Endodermal cell (in vitro differentiated cells): ENCODE measurements around the gene HPD. TPM values are rescaled to one million over a fixed set of nuclear protein-coding genes. Genes with fewer than 3 reads are reported as not detected.

Experiments used
- DNase-seq: peaks from one replicate; pipeline ENCODE4 v3.0.0-alpha.2; 2017
- H3K27ac ChIP-seq: 2 replicates; pipeline ENCODE4 v1.5.1; 2013; ENCODE audit warnings: mild to moderate bottlenecking, low read depth, low read length, moderate library complexity
- H3K27me3 ChIP-seq: 2 replicates; pipeline ENCODE4 v1.6.1; 2013; ENCODE audit warnings: mild to moderate bottlenecking, low read length, moderate library complexity; ENCODE audit not compliant: insufficient read depth, control insufficient read depth, poor library complexity, severe bottlenecking
- H3K36me3 ChIP-seq: 2 replicates; pipeline ENCODE4 v1.7.0; 2013; ENCODE audit warnings: mild to moderate bottlenecking, low read length, moderate library complexity; ENCODE audit not compliant: control insufficient read depth, insufficient read depth
- H3K4me1 ChIP-seq: one replicate; pipeline ENCODE4 v1.7.0; 2013; ENCODE audit warnings: low read length; ENCODE audit not compliant: control insufficient read depth, insufficient read depth
- H3K4me3 ChIP-seq: 2 replicates; pipeline ENCODE4 v1.5.1; 2013; ENCODE audit warnings: mild to moderate bottlenecking, low read length, moderate library complexity
- H3K9ac ChIP-seq: 2 replicates; pipeline ENCODE4 v1.6.1; 2013; ENCODE audit warnings: mild to moderate bottlenecking, low read length, moderate library complexity; ENCODE audit not compliant: poor library complexity, severe bottlenecking; ENCODE audit errors: extremely low read depth
- H3K9me3 ChIP-seq: 2 replicates; pipeline ENCODE4 v1.6.1; 2013; ENCODE audit warnings: mild to moderate bottlenecking, low read length, moderate library complexity; ENCODE audit not compliant: control insufficient read depth
- H3K27ac Mint-ChIP-seq: 2 replicates; pipeline ENCODE4 v1.8.0; 2020; ENCODE audit warnings: mixed read lengths
- H3K27me3 Mint-ChIP-seq: 2 replicates; pipeline ENCODE4 v1.8.0; 2021; ENCODE audit warnings: mild to moderate bottlenecking, mixed read lengths; ENCODE audit not compliant: insufficient read depth
- H3K36me3 Mint-ChIP-seq: 2 replicates; pipeline ENCODE4 v1.8.0; 2020; ENCODE audit warnings: low read depth, mixed read lengths
- H3K4me1 Mint-ChIP-seq: 2 replicates; pipeline ENCODE4 v1.8.0; 2020; ENCODE audit warnings: mixed read lengths
- H3K4me3 Mint-ChIP-seq: 2 replicates; pipeline ENCODE4 v1.8.0; 2020; ENCODE audit warnings: mild to moderate bottlenecking, moderate library complexity, mixed read lengths
- H3K9me3 Mint-ChIP-seq: 2 replicates; pipeline ENCODE4 v1.8.0; 2020; ENCODE audit warnings: mild to moderate bottlenecking, mixed read lengths
- WGBS, 2 experiments: methylation state at CpG; one replicate each; pipeline versions ENCODE4 v1.1.5 to v1.1.7; 2013; ENCODE audit warnings: missing lambda C conversion rate in 2 of 2, mixed read lengths in 1 of 2; ENCODE audit not compliant: insufficient coverage in 1 of 2, insufficient read length in 1 of 2; 5-methylcytosine and 5-hydroxymethylcytosine counted together
- total RNA-seq, 2 donors: library from RNA; stranded (reverse); fragmentation: NEBNext Ultra II Directional in 1 of 2; extraction: Animal tissue kit (Norgen Biotek cat#: 25700) in 1 of 2; gene quantifications; 2 replicates in 1 of 2; 3 replicates in 1 of 2; pipeline ENCODE4 v1.2.1, GENCODE V29; 2021
- TF ChIP-seq, protein P1 (sequence below): fragments of 200-600 bp; sonication (generic); conservative IDR thresholded peaks from 2 replicates; pipeline ENCODE4 v1.5.0; 2021; ENCODE audit warnings: antibody characterized with exemption, mild to moderate bottlenecking

The HPD gene
- total RNA-seq, 2 donors from 2014 or later = 0.55 to 0.71 TPM

DNA sequence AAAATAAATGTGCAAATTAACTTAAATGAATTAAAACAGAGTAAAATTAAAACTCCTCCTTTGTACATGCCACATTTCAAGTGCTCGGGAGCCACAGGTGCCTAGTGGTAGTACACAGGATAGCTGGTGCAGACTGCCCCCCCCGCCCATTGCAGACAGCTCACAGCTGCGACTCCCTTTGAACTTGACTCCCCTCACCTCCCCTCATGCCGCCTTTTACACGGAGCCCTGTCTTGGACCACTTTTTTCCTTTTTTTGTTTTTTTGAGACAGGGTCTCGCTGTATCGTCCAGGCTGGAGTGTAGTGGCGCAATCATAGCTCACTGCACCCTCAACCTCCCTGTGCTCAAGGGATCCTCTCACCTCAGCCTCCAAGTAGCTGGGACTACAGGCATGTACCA, 43.4 kb downstream of the HPD start:
- H3K4me1 ChIP-seq = peaks cover 4% of the 10 kb centered on the region
- no peaks in the 10 kb centered on the region for H3K9me3 ChIP-seq
- H3K36me3 ChIP-seq = peaks cover 72% of the 10 kb centered on the region
- whole genome bisulfite sequencing, 2 experiments = 93 to 95% methylated on average over 7 to 8 of the region's 8 CpGs
- Mint-ChIP-seq H3K4me3 (no peak overlapping the region), H3K9me3 (no peaks in the 10 kb centered on the region), H3K36me3 (peaks cover 59% of the 10 kb centered on the region), H3K27me3 (no peaks in the 10 kb centered on the region), H3K4me1 (peaks cover 16% of the 10 kb centered on the region), H3K27ac (no peak overlapping the region)
- no peak overlapping the region for H3K4me3 ChIP-seq
- TF ChIP-seq, protein P1, sequence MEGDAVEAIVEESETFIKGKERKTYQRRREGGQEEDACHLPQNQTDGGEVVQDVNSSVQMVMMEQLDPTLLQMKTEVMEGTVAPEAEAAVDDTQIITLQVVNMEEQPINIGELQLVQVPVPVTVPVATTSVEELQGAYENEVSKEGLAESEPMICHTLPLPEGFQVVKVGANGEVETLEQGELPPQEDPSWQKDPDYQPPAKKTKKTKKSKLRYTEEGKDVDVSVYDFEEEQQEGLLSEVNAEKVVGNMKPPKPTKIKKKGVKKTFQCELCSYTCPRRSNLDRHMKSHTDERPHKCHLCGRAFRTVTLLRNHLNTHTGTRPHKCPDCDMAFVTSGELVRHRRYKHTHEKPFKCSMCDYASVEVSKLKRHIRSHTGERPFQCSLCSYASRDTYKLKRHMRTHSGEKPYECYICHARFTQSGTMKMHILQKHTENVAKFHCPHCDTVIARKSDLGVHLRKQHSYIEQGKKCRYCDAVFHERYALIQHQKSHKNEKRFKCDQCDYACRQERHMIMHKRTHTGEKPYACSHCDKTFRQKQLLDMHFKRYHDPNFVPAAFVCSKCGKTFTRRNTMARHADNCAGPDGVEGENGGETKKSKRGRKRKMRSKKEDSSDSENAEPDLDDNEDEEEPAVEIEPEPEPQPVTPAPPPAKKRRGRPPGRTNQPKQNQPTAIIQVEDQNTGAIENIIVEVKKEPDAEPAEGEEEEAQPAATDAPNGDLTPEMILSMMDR = no peak
- no peak overlapping the region for H3K9ac ChIP-seq
- no peak for DNase-seq
- H3K27me3 ChIP-seq = no peaks in the 10 kb centered on the region
- H3K27ac ChIP-seq = no peak overlapping the region

DNA sequence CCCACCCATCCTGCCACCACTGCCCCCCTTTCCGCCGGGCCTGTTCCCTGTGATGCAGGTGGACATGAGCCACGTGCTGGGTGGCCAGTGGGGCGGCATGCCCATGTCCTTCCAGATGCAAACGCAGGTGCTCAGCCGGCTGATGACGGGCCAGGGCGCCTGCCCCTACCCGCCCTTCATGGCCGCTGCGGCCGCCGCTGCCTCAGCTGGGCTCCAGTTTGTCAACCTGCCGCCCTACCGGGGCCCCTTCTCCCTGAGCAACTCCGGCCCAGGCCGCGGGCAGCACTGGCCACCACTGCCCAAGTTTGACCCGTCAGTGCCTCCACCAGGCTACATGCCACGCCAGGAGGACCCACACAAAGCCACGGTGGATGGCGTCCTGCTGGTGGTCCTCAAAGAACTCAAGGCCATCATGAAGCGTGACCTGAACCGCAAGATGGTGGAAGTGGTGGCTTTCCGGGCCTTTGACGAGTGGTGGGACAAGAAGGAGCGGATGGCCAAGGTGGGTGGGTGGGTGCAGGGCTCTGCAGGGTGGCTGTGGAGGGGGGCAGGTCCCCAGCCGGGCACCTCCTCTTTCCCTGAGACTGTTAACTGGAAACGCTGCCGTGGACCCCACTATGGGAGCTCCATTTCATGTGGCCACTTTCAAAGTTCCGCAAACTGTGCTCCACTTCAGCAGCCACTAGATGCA, 44.1 kb downstream of the HPD start:
- WGBS, 2 experiments = 96 to 97% methylated on average over 12 to 31 of the region's 31 CpGs
- Mint-ChIP-seq H3K27me3 (no peaks in the 10 kb centered on the region), H3K4me3 (no peak overlapping the region), H3K27ac (no peak overlapping the region), H3K4me1 (peaks cover 16% of the 10 kb centered on the region), H3K36me3 (peaks cover 56% of the 10 kb centered on the region), H3K9me3 (no peaks in the 10 kb centered on the region)
- Histone ChIP-seq H3K9me3 (no peaks in the 10 kb centered on the region), H3K4me3 (no peak overlapping the region), H3K36me3 (peaks cover 68% of the 10 kb centered on the region), H3K4me1 (peaks cover 4% of the 10 kb centered on the region), H3K9ac (no peak overlapping the region), H3K27ac (no peak overlapping the region), H3K27me3 (no peaks in the 10 kb centered on the region)
- no peak for DNase-seq
- TF ChIP-seq, protein P1 = no peak

DNA sequence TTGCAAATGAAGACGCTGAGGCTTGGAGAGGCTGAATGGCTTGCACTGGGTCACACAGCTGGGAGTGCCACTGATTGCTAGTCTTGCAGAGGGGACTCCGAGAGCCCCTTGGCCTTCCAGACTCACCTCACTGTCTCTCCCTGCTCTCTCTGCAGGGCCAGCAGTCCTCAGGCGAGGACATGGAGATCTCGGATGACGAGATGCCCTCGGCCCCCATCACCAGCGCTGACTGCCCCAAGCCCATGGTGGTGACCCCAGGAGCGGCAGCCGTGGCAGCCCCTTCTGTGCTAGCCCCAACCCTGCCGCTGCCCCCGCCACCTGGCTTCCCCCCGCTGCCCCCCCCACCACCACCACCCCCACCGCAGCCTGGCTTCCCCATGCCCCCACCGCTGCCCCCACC, 44.7 kb downstream of the HPD start:
- H3K27me3 ChIP-seq = no peaks in the 10 kb centered on the region
- peaks cover 69% of the 10 kb centered on the region for H3K36me3 ChIP-seq
- H3K27ac ChIP-seq = no peak overlapping the region
- H3K4me3 ChIP-seq = no peak overlapping the region
- H3K4me1 ChIP-seq = peaks cover 4% of the 10 kb centered on the region
- Mint-ChIP-seq H3K27ac (no peak overlapping the region), H3K4me3 (peak overlapping the region; percentile 75), H3K9me3 (no peaks in the 10 kb centered on the region), H3K36me3 (peaks cover 57% of the 10 kb centered on the region), H3K4me1 (peaks cover 16% of the 10 kb centered on the region), H3K27me3 (no peaks in the 10 kb centered on the region)
- no peaks in the 10 kb centered on the region for H3K9me3 ChIP-seq
- no peak overlapping the region for H3K9ac ChIP-seq
- WGBS, 2 experiments = 94 to 100% methylated on average over 3 to 8 of the region's 14 CpGs
- DNase-seq = no peak
- TF ChIP-seq, protein P1 = no peak
